Testis (tissue), 2 donors: Measurements from ENCODE around the gene PTPRU.

ENCODE experiments used
- CTCF ChIP-seq, 3 experiments: fragments of 450-650 bp in 2 of 3; fragments of 200-600 bp in 1 of 3; sonication (generic) in 1 of 3; IDR thresholded peaks; one replicate each; pipeline ENCODE4 v1.5.1; 2016 to 2019; ENCODE audit warnings: antibody characterized with exemption in 3 of 3, mild to moderate bottlenecking in 2 of 3, moderate library complexity in 1 of 3
- POLR2A ChIP-seq: fragments of 450-650 bp; IDR thresholded peaks from one replicate; pipeline ENCODE4 v1.6.1; 2017; ENCODE audit warnings: antibody characterized with exemption, mild to moderate bottlenecking, moderate library complexity

DNA sequence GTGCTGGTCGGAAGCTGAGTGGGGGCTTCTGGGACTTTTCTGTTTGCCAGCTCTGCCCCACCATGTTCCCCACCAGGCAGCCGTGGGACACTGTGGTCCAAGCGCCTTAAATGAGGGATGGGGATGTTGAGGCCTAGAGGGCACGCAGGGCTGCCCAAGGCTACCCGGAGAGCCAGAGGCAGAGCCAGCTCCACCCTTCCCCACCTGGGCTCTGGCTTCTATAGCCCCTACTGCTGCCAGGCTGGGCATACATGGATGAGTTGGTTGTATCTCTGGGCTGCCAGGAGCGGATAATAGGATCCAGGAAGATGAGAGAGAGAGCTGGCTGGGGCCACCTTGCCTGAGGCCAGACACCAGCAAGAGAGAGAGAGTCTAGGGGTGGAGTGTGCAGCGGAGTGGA, 49.4 kb downstream of the PTPRU start:
- TF ChIP-seq CTCF (IDR thresholded peaks at IDR 0.05) (no peak), POLR2A (no peak)
